Smooth muscle cell (in vitro differentiated cells): ENCODE data around the gene TRA2A. TPM values are rescaled to one million over a fixed set of nuclear protein-coding genes. Genes with fewer than 3 reads are reported as not detected.
A peak's percentile ranks its signal among the peaks of the same experiment; 100 is the strongest.

ENCODE experiments used
- DNase-seq: peaks from one replicate; lab custom pipeline; 2025; ENCODE audit not compliant: unreplicated experiment; lab: John Stamatoyannopoulos, UW
- H2AFZ ChIP-seq: fragments of 200-600 bp; sonication (generic); 2 replicates; pipeline ENCODE4 v1.6.0; 2016; ENCODE audit warnings: antibody characterized with exemption, low read depth, mild to moderate bottlenecking
- H3F3A ChIP-seq: fragments of 200-600 bp; sonication (generic); 2 replicates; pipeline ENCODE4 v1.6.0; 2017; ENCODE audit warnings: antibody characterized with exemption, low read depth
- H3K27ac ChIP-seq: fragments of 200-600 bp; sonication (generic); 2 replicates; pipeline ENCODE4 v1.5.1; 2016; ENCODE audit warnings: low read depth, mild to moderate bottlenecking
- H3K27me3 ChIP-seq: fragments of 200-600 bp; sonication (generic); 2 replicates; pipeline ENCODE4 v1.6.1; 2016; ENCODE audit warnings: low read depth, mild to moderate bottlenecking
- H3K36me3 ChIP-seq: fragments of 200-600 bp; sonication (generic); 2 replicates; pipeline ENCODE4 v1.5.1; 2016; ENCODE audit warnings: low read depth
- H3K4me1 ChIP-seq: fragments of 200-600 bp; sonication (generic); 2 replicates; pipeline ENCODE4 v1.5.1; 2016; ENCODE audit warnings: low read depth
- H3K4me2 ChIP-seq: fragments of 200-600 bp; sonication (generic); 2 replicates; pipeline ENCODE4 v1.6.0; 2016; ENCODE audit warnings: mild to moderate bottlenecking
- H3K4me3 ChIP-seq: fragments of 200-600 bp; sonication (generic); 2 replicates; pipeline ENCODE4 v1.5.1; 2016; ENCODE audit warnings: mild to moderate bottlenecking
- H3K79me2 ChIP-seq: fragments of 200-600 bp; sonication (generic); 2 replicates; pipeline ENCODE4 v1.6.0; 2016; ENCODE audit warnings: low read depth, mild to moderate bottlenecking
- H3K9ac ChIP-seq: fragments of 200-600 bp; sonication (generic); 2 replicates; pipeline ENCODE4 v1.6.0; 2016; ENCODE audit warnings: low read depth
- H3K9me3 ChIP-seq: fragments of 200-600 bp; sonication (generic); replicated peaks from 2 replicates; pipeline ENCODE4 v1.5.1; 2016; ENCODE audit warnings: low read depth
- H4K20me1 ChIP-seq: fragments of 200-600 bp; sonication (generic); 2 replicates; pipeline ENCODE4 v1.6.0; 2016; ENCODE audit warnings: low read depth
- WGBS: methylation state at CpG from one replicate; pipeline ENCODE4 v1.1.7; 2016; ENCODE audit warnings: low lambda C conversion rate; 5-methylcytosine and 5-hydroxymethylcytosine counted together
- polyA plus RNA-seq: library from polyadenylated mRNA; unstranded; fragments of >200 nt; fragmentation: Nextera tagmentation; extraction: Ambion mirVana; gene quantifications from 2 replicates; pipeline ENCODE4 v1.2.1, GENCODE V29; 2016
- total RNA-seq: library from RNA; depleted of rRNA; stranded (reverse); fragments of >200 nt; gene quantifications from 2 replicates; pipeline ENCODE4 v1.2.3, GENCODE V29; 2014
- TF ChIP-seq, protein P1 (sequence below): fragments of 200-600 bp; sonication (generic); IDR thresholded peaks from 2 replicates; pipeline ENCODE4 v1.5.1; 2017; ENCODE audit warnings: borderline replicate concordance, mild to moderate bottlenecking, antibody characterized with exemption; ENCODE audit not compliant: insufficient read depth, poor library complexity, severe bottlenecking

Gene TRA2A
- total and polyA plus RNA-seq, 2 experiments from 2014 or later: 43.0 to 89.0 TPM

DNA sequence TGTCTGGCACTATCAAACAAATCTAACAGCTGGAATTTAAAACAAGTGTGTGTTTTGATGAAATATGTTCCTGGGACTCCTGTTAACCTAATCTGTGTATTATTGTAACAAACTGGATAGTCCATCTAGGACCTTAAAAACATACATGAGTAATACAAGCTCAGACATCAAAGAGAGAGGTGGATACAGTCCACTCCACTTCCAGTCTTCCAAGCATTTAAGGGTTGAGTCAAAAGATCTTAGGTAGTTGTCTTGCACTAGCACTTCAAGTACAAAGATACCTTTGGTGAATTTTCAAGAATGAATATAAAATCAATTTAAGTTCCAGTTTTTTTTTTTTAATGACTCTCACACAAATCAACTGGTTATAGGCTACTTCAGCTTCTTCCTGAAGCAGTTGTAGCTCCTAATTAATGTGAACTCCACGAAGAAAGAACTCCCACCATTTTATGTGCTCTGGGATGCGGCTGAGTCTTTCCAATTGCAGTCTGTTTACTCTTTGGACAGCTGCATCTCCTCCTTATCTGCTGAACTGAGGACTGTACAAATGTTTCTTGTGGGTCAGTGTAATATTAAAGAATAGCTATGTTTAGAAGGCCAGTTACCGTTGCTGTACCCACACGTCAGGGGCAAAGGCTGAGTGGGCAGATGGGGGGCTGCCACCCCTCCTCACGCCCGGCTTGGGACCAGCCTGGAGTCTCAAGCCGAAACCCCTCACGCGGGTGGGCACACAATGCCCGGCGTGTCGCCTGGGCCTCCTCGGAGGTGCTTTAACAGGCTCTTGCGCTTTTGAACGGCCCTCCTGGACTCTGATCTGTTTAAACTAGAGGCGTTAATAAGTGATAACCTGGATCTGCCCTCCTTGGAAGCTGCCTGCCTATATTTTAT, 58.6 kb downstream of the TRA2A start:
- no peaks in the 10 kb centered on the region for H3K36me3 ChIP-seq
- H3K79me2 ChIP-seq: peaks cover 44% of the 10 kb centered on the region
- no peak for DNase-seq
- peaks cover 37% of the 10 kb centered on the region for H3K4me1 ChIP-seq
- no peaks in the 10 kb centered on the region for H3K9me3 ChIP-seq
- 1% methylated on average over 16 of the region's 16 CpGs for WGBS
- peak overlapping the region; percentile 94 for H3K4me2 ChIP-seq
- peak overlapping the region; percentile 69 for H3K4me3 ChIP-seq
- no peaks in the 10 kb centered on the region for H3K27me3 ChIP-seq
- peak overlapping the region; percentile 51 for H3K9ac ChIP-seq
- peak overlapping the region; percentile 92 for H2AFZ ChIP-seq
- TF ChIP-seq, protein P1, sequence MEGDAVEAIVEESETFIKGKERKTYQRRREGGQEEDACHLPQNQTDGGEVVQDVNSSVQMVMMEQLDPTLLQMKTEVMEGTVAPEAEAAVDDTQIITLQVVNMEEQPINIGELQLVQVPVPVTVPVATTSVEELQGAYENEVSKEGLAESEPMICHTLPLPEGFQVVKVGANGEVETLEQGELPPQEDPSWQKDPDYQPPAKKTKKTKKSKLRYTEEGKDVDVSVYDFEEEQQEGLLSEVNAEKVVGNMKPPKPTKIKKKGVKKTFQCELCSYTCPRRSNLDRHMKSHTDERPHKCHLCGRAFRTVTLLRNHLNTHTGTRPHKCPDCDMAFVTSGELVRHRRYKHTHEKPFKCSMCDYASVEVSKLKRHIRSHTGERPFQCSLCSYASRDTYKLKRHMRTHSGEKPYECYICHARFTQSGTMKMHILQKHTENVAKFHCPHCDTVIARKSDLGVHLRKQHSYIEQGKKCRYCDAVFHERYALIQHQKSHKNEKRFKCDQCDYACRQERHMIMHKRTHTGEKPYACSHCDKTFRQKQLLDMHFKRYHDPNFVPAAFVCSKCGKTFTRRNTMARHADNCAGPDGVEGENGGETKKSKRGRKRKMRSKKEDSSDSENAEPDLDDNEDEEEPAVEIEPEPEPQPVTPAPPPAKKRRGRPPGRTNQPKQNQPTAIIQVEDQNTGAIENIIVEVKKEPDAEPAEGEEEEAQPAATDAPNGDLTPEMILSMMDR: no peak
- peak overlapping the region; percentile 87 for H3K27ac ChIP-seq
- no peaks in the 10 kb centered on the region for H4K20me1 ChIP-seq
- H3F3A ChIP-seq: peaks cover 4% of the 10 kb centered on the region

DNA sequence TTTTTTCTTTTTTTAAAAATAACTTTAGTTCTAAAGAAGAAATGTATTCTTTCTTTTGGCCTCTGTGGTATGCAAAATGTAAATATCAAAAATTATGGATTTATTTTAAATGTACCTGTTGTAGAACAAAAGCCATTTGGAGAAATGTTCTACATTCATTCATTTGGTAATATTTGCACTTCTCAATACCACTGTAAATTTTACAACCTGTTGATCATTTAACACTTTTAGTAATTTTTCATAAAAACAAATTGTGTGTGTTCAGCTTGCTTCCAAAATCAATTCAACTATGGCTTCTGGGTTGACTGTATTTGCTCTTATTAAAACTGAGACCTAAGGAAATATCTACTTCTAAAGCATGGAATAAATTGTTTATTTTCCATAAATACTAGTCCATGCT, 59.2 kb downstream of the TRA2A start:
- H3K9me3 ChIP-seq: no peaks in the 10 kb centered on the region
- peaks cover 37% of the 10 kb centered on the region for H3K4me1 ChIP-seq
- TF ChIP-seq, protein P1: no peak
- H3K36me3 ChIP-seq: no peaks in the 10 kb centered on the region
- H3K4me2 ChIP-seq: peak overlapping the region; percentile 94
- peak overlapping the region; percentile 69 for H3K4me3 ChIP-seq
- H2AFZ ChIP-seq: no peak overlapping the region
- peaks cover 43% of the 10 kb centered on the region for H3K79me2 ChIP-seq
- no peak overlapping the region for H3K9ac ChIP-seq
- no peak for DNase-seq
- H3K27me3 ChIP-seq: no peaks in the 10 kb centered on the region
- peak overlapping the region; percentile 87 for H3K27ac ChIP-seq
- peaks cover 4% of the 10 kb centered on the region for H3F3A ChIP-seq
- H4K20me1 ChIP-seq: peaks cover under 1% of the 10 kb centered on the region

DNA sequence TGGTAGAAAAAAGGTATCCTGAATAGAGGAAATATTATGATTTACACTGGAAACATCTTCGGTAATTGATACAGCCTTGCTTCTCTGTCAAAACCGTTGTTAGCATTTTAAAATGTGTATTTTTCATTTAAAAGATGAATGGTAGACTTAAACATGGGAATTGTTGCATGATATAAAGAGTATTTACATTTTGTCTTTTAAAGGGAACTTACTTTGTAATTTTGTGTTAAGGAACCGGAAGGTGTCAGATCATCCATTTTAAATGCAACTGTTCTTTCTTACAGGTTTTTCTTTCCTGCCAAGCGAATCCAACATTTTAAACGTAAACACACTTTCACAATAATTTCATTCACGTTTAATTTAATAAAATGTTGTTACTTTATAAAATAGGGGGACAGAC, 59.7 kb downstream of the TRA2A start:
- H3K4me1 ChIP-seq: peaks cover 35% of the 10 kb centered on the region
- H3K4me3 ChIP-seq: peak overlapping the region; percentile 69
- no peaks in the 10 kb centered on the region for H3K36me3 ChIP-seq
- no peaks in the 10 kb centered on the region for H3K27me3 ChIP-seq
- peaks cover 4% of the 10 kb centered on the region for H3F3A ChIP-seq
- no peaks in the 10 kb centered on the region for H3K9me3 ChIP-seq
- TF ChIP-seq, protein P1: no peak
- 13% methylated on average over 6 of the region's 6 CpGs for WGBS
- H3K4me2 ChIP-seq: peak overlapping the region; percentile 94
- H4K20me1 ChIP-seq: peaks cover 5% of the 10 kb centered on the region
- H3K9ac ChIP-seq: peak overlapping the region; percentile 76
- H2AFZ ChIP-seq: no peak overlapping the region
- H3K27ac ChIP-seq: peak overlapping the region; percentile 87
- peaks cover 43% of the 10 kb centered on the region for H3K79me2 ChIP-seq
- no peak for DNase-seq
